ENCODE results near the gene LASP1NB.
"Not testable (repeated sequence)": the region's sequence is repeated elsewhere in the genome, so short reads cannot be mapped to it uniquely, and the experiment has no call there.

Gene LASP1NB

GRCh38 chr17:38919316-38920078, 5.9 kb upstream of the LASP1NB start:
- DNase-seq, result no peak

GRCh38 chr17:38920374-38921291, 4.8 kb upstream of the LASP1NB start:
- no peak for DNase-seq

DNA sequence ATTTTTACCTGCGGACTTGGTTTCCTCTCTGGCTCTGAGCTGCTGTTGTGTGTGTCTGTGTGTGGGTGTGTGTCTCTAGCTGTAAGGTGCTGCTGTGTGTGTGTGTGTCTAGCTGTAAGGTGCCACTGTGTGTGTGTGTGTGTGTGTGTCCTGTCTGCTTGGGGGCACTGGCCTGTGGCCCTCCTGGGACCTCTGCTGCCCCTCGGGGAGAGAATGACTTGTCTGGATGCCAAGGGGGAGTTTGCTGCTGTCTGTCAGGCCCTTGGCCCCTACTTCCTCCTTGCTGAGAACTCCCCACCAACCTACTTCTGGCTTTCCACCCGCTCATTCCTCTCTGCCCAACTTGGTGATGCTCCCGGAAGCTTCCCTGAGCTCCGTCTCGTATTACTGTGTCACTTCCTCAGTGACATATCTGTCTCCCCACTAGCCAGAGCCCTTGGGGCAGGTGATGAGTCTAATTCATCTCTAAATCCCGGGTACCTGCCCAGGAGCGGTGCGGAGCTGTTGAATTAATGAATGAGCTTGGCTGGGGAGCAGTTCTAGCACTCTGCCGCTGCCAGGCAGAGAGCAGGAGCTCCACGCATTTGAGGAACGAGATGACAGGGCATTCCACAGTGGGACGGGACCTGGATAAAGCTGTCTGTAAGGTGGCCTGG, 3.5 kb upstream of the LASP1NB start:
- DNase-seq, result no peak

- DNase-seq, result no peak
Measured at GRCh38 chr17:38922538-38923297, 2.7 kb upstream of the LASP1NB start.

DNA sequence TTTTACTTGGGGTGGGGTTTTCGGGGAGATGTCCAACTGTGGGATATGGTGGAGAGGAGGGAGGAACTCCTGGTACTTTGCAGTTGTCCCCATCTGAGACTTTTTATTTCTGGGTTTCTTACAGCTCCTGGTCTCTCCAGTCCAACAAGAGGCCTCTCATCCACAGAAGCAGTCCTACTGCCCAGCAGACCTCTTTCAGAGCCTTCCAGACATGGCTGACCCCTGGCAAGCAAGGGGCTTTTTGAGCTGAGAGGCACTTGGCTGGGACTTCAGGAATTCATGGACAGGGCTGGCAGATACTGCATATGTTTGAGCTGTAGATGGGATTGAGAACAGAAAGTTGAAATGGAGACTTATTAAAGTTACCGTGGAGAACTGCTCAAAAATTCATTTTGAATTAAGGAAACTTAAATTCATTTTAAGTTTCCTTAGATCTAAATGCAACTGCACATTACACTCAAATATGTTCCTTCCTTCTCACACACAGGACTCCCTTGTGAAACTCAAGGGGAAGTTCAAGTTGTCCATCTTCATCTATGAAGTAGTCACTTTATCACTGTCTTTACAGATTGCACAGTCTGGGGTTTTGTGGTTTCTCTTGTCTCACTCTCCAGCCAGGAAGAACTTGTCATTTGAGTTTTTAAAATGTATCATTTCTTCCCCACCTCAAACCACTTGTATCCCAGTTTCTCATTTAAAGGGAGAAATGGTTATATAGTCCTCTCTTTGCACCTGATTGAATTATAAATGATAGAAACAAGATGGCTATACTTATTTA, 1.1 kb downstream of the LASP1NB start:
- DNase-seq, result no peak

GRCh38 chr17:38930782-38931181, 5.4 kb downstream of the LASP1NB start:
- DNase-seq, result not testable (repeated sequence)

- not testable (repeated sequence) for DNase-seq
Measured at GRCh38 chr17:38933962-38934361, 8.5 kb downstream of the LASP1NB start.

DNA sequence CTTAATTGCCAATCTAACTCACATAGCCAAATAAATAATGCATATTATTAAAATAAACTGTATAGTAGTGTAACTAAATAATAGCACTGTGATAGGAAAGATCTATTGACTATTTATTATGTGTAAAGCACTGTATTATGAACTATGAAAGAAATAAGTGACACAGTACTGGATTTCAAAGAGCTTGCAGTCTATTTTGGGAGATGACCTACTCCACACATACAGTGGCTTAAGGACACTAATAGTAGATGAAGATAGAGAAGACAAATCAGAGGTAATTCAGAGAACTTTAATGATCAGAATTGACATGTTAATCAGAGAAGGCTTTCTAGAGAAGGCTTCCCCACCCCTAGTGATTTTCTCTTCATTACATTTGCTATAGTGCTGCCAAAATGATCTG, 14.6 kb downstream of the LASP1NB start:
- DNase-seq, result no peak

- no peak for DNase-seq
Measured at GRCh38 chr17:38940404-38940803, 15.0 kb downstream of the LASP1NB start.

- no peak for DNase-seq
Measured at GRCh38 chr17:38942696-38943334, 17.4 kb downstream of the LASP1NB start.

- DNase-seq, result no peak
Measured at GRCh38 chr17:38943607-38944006, 18.2 kb downstream of the LASP1NB start.

GRCh38 chr17:38947189-38947588, 21.8 kb downstream of the LASP1NB start:
- no peak for DNase-seq

DNA sequence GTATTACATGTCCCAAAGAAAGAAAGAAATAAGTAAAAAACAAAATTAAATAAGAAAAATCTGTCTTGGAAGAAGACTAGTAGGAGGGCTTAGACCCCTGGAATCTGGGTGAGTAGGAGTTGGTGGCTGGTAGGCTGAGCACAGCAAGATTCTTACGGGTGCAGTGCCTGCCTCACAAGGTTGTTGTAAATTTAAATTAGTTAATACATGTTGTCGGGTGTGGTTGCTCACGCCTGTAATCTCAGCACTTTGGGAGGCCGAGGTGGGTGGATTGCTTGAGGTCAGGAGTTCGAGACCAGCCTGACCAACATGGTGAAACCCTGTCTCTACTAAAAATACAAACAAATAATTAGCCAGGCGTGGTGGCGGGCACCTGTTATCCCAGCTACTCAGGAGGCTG, 28.4 kb downstream of the LASP1NB start:
- not testable (repeated sequence) for DNase-seq

- no peak for DNase-seq
Measured at GRCh38 chr17:38958326-38958725, 32.9 kb downstream of the LASP1NB start.

DNA sequence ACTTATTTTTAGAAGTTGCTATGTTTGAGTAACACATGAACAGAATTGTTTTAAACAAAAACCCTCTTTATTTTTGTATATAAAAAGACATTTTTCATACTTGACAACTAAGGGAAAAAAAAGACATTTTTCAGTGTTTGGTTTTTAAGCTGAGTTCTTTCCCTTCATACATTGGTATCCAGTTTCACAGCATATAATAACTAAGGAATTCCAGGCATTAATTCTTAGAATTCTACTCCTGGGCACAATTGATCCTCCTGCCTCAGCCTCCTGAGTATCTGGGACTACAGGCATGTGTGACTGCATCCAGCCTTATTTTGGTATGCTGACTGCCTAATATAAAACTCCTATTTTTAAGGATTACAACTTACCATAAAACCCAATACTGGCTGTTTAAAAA, 33.3 kb downstream of the LASP1NB start:
- DNase-seq, result no peak

GRCh38 chr17:38959508-38959907, 34.1 kb downstream of the LASP1NB start:
- no peak for DNase-seq

DNA sequence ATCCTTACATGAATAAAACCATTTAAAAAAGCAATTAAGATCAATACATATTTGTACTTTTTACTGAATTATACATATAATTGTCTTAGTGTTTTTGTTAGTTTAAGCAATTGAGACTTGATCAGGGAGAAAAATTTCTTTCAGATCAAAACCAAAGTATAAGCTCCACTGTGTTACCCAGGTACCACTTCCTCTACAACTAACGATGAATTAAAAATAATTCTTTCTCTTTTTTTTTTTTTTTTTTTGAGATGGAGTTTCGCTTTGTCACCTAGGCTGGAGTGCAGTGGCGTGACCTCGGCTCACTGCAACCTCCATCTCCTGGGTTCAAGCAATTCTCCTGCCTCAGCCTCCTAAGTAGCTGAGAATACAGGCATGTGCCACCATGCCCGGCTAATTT, 35.0 kb downstream of the LASP1NB start:
- DNase-seq, result no peak

DNA sequence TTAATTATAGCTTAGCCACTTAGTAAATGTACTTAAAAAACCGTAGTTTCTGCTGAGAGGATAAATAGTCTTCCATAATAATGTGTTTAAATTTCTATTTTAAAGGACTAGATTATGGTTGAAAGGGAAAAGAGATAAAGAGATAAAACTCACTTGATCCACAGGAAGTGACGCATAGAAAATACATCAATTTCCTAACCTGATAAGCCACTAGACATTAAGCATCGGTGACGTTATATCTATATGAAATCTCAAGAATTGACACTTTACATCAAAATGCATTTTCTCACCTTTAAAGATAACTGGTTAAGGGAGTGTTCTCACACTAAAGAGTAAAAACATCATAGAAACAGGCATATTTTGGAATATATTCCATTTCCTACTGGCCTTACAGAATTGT, 36.0 kb downstream of the LASP1NB start:
- DNase-seq, result no peak

DNA sequence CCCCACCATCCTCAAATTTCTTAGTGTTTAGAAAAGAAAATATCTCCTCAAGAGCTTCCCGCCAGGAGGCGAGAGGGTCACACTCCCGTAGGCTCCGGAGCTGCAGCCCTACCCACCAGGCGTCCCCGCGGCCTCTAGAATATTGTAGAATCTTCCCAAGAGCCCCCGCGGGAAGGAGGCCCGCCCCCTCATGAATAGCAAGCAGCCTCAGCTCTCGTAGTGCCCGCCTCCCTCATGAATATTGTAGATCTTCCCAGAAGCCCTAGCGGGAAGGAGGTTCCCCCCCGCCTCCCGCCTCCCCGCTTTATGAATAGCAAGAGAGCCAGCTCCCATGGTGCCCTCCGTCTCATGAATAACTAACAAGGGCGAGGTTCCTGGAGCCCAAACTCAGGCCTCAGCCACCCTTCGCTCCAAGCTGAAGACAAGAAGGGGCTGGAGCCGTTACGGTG, 41.9 kb downstream of the LASP1NB start, which contains the start of gene FBXO47:
FBXO47 (minus strand) TSS at position 114 of the 449 bp plus-strand sequence. CDS start 4,378 bp downstream, outside the sequence.
- no peak for DNase-seq

GRCh38 chr17:38969281-38969680, 43.9 kb downstream of the LASP1NB start:
- no peak for DNase-seq

DNA sequence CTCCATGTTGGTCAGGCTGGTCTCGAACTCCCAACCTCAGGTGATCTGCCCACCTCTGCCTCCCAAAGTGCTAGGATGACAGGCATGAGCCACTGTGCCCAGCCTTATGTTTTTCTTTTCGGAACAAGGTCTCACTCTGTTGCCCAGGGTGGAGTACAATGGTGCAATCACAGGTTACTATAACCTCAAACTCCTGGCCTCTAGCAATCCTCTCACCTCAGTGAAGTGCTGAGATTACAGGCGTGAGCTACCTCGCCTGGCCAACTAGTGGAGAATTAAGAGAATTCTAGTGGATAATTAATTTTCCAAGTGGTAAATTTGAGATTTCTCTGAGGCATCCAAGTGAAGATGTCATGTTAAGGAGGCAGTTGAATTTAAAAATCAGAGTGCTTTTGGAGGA, 44.7 kb downstream of the LASP1NB start:
- no peak for DNase-seq

Measured in NCI-H187 treated with DMSO at 0.1 percent for 48 hours (cell line).